ENCODE measurements around the gene YWHAQ.
"Not testable (repeated sequence)": the region's sequence is repeated elsewhere in the genome, so short reads cannot be mapped to it uniquely, and the experiment has no call there.

The YWHAQ gene

DNA sequence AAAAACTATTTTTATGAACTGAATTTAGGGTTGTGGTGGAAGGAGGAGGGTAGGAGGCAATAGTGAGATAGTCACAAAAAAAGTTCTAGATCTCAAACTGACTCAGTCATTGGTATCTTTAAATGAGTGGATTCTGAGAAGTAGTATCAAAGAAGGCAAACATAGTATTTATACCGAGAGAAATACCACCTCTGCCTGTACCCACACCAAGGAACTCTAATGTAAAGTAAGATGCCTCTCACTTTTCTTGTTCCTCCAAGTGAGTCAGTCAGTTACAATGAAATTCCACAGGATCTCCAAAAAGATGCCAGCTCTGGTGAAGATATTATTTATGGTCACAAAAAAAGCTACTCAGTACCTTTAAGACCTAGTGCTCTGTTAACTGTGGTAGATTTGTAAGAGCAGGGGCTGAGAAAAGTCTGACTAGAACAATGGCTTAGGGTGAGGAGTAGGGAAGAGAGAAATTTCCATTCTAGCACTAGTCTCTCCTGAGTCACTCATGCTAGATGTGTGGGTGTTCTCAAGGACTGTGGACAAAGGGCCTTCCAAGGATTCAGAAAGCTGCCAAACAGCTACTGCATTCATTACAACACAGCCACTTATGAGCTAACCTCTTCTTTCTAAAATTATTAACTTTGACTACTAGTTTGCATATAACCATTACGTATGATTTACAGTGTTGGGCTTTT lies 36.3 kb downstream of the YWHAQ start:
- DNase-seq (ENCODE audit: low read depth in 3 of 3), result no peak

GRCh38 chr2:9593925-9594324 lies 36.9 kb downstream of the YWHAQ start:
- no peak for DNase-seq (ENCODE audit: low read depth in 3 of 3)

DNA sequence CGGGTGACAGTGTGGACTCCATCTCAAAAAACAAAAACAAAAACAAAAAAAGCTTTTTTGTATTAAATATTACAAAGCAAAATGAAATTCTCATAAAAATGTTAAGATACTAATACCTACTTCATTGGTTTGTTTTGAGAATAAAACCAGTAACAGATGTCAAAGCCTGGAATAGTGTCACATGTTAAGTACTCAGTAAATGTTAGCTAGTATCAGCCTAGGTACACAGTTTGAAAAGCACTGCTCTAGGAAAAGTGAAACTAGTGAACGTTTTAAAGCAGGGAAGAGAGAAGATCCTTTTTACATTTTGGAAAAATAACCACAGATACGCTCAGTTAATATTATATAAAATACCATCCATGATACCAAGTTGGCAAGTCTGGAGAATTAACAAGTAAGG lies 38.1 kb downstream of the YWHAQ start:
- DNase-seq (ENCODE audit: low read depth in 3 of 3), result no peak

DNA sequence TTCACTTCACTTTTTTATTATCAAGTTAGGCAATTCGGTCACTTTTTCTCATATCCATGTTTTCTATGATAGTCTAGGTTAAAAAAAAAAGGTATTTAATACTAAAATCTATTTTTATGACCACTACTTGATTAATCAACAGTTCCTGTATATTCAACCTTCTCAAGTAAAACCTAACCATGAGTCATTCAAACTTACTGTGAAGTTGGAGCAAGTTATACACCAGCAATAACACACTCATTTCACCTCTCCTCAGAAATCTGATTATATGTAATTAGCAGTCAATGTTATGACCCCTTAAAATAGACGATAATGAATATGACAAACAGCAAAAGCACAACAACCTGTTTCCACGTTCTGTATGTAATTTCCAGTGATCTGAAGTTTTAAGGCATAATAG lies 40.2 kb downstream of the YWHAQ start:
- DNase-seq (ENCODE audit: low read depth in 3 of 3), result no peak

DNA sequence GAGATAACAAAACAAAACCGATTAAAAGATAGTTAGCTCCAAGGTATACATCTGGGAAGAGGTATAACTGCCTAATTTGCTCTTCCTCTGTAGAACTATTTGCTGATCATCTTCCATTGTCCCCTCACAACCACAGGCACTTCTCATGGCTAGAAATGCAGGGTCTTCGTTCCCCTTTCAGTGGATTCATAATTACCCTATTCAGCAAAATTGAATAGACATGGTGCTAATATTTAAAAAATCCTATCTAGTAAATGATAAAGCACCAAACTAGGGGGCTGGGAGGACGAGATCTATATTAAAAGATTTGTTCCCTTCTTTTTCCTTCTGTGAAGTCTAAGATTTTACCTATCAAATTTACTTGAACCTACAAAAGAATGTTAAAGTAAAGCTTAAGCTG lies 44.3 kb downstream of the YWHAQ start:
- DNase-seq (ENCODE audit: low read depth in 3 of 3), result no peak

DNA sequence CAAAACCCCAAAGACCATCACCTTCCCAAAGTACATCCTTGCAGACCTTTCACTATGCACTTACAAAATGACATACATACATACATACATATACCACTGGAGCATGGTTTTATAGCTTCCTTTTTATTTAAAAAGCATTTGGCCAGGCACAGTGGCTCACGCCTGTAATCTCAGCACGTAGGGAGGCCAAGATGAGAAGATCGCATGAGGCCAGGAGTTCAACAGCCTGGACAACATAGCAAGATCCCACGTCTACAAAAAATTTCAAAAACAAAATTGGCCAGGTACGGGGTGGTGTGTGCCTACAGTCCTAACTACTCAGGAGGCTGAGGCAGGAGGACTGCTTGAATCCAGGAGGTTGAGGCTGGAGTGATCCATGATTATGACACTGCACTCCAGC lies 45.3 kb downstream of the YWHAQ start:
- no peak for DNase-seq (ENCODE audit: low read depth in 3 of 3)

DNA sequence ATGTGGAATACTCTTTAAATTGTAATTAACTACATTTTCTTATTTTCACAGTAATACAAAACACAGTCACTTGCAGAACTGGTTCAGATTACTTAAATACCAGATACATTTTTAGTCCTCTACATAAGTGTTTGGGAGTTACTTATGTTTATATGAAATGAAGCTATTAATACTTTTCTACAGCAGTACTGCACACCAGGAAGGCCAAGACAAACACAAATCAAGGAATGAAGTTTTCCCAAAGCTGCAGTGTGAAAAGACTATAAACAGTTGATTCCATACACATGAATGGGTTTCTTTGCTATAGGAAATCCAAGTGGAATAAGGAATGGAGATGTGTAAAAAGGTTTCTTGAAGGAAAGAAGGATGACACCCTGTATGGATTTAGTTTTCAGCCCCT lies 45.9 kb downstream of the YWHAQ start:
- not testable (repeated sequence) for DNase-seq (ENCODE audit: low read depth in 3 of 3)

DNA sequence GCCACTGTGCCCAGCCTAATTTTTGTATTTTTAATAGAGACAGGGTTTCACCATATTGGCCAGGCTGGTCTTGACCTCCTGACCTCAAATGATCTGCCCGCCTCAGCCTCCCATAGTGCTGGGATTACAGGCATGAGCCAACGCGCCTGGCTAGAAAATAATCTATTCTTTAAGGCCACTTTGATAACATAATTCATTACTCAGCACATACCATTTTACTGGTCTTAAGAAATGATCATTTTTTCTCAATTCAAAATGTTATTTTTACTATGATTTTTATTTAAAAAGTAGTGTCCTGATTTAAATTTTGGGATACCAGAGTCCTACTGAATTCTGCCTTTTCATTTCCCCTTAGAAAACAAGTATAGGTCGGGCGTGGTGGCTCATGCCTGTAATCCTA lies 48.2 kb downstream of the YWHAQ start:
- no peak for DNase-seq (ENCODE audit: low read depth in 3 of 3)

DNA sequence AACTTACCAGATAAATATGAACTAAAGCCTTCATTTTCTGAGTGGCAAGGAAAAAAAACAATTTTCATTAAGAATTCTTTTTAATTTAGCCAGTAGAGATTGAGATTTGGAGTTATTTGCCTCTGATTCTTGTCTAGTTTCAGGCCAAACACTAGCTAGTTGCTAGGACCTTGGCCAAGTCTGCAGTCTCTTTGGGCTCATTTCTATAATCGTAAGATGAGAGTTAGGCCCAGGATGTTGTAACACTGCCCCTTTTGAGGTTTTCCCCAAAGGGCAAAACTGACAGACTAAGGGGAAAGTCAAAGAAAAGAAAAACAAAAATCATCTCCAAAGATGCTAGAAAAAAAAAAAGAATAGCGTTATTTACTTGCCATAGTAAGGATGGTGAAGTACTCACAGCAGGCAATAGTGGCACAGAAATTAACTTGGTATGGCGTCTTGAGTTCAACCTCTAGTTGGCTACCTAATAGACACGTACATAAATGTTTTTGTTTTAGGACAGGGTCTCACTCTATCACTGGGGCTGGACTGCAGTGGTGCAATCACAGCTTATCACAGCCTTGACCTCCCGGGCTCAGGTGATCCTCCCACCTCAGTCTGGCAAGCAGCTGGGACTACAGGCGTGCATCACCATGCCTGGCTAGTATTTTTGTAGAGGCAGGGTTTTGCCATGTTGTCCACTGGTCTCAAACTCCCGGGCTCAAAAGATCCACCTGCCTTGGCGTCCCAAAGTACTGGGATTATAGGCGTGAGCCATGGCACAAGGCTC lies 52.1 kb downstream of the YWHAQ start:
- no peak for DNase-seq (ENCODE audit: low read depth in 3 of 3)

DNA sequence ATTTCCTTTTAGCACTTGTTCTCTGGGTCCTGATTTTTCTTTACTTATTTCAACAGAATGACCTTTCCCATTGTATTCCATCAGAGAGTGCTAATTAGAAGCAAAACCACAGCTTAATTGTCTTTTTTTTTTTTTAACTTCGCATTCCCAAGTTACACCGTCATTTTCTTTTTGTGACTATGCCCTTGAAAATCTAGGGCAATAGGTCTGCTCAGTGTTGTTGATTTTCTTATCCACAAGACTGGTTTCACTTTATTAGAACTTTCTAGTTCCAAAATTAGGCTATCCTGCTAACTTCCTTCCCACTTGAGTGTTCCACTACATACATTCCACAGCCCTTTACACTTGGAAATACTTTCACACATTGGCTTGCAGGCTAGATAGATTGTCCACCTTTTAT lies 56.5 kb downstream of the YWHAQ start:
- DNase-seq (ENCODE audit: low read depth in 3 of 3), result no peak

GRCh38 chr2:9573840-9574239 lies 57.0 kb downstream of the YWHAQ start:
- no peak for DNase-seq (ENCODE audit: low read depth in 3 of 3)

DNA sequence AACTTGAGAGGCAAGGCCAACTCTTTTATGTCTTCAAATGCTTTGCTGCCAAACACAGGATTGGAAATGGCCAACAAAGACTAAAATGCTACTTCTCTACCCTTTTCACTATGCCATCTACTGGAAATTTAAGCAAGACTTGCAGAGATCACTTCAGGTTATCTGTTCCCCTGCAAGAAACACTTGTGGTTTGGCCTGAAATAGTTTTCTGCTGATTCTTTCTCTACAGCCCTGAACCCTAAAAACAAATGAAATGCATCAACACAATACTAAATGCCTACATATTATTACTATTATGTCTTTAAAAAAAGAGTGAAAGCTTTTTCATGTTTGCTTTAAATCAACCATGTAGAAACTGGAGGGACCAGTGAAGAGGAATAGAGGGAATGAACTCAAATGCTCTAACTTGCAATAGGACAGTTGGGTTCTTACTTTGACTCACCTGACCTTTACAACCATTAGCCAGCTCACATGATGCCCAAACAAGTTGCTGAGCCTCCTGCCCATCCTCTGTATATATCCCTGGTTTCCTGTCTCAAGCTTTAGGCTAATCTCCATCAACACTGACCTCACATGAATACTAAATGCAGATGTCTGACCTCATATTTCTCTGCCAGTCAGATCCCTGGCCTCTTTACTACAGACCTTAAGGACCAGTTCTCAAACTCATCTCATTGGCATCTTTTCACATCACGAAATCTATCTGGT lies 57.6 kb downstream of the YWHAQ start:
- no peak for DNase-seq (ENCODE audit: low read depth in 3 of 3)

GRCh38 chr2:9570182-9571060 lies 60.4 kb downstream of the YWHAQ start:
- no peak for DNase-seq (ENCODE audit: low read depth in 3 of 3)

DNA sequence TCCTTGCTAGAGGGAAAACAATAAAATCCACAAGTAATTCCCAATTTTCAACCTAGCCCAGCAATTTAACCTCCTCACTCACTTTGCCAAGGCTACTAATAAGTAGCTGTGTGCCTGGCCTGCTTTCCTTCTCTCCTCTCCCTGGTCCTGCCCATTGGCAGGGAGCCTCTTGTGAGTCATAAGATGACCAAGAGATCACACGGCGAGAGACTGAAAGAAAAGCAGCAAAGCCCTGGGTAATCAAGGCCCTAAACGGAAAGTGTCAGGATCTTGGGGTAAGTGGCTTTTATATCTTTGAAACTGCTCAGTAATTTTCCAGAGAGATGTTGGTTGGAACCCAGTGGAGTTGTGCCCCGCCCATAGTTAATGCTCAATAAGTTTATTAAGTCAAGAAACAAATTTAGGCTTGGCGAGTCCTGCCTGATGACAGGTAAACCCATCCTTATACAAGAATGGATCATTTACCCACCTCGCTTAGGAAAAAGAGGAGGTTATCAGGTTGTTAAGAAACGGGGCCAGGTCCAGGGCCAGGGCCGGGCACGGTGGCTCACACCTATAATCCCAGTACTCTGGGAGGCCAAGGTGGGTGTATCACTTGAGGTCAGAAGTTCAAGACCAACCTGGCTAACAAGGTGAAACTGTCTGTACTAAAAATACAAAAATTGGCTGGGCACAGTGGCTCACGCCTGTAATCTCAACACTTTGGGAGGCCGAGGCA lies 65.2 kb downstream of the YWHAQ start:
- DNase-seq (ENCODE audit: low read depth in 3 of 3), result no peak

DNA sequence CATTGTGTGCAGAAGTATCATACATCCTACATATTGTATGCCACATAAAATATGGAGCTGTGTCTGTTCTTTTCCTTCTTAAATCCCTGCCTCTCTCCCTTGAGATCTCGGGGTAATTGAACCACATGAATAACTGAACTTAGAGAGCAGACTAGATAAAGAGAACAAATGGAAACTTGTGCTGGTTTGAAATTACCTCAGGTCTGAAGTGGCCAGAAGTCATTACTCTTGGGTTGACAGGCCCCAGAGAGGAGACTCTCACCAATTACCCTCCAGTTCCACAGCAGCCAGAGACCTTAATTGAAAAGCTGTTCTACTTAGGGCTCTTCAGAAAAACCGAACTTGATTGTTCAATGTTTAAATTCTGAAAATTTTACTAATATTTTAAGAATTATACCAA lies 70.2 kb downstream of the YWHAQ start:
- DNase-seq (ENCODE audit: low read depth in 3 of 3), result no peak

- no peak for DNase-seq (ENCODE audit: low read depth in 3 of 3)
Measured at GRCh38 chr2:9558948-9559381, 71.8 kb downstream of the YWHAQ start.

DNA sequence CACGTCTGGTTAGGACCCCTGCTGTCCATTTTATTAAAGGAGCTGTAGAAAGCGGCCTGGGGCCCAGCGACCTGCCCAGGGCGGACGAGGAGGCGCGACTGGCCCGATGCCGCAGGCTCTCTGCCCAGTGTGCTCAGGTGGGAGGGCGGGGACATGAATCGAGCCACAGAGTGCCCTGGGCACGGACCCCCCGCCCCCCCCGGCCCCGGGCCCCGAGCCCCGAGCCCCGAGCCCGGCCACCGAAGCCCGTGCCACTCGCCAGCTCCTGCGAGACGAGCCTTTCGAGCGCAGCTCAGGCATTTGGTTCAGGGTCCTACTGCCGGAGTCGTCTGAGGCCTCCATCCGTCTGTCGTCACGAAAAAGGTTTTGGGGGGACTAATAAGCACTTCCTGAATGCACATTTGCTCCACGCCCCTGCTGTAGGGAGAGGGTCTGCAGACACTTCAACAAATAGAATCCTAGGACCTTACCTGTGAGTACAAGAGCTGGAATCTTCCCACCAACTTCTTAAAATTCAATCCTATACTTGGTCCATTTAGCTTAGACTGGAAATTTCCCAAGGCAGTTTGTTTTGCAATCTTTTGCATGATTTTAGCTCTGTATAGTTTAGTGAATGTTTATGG lies 74.6 kb downstream of the YWHAQ start:
- DNase-seq (ENCODE audit: low read depth in 3 of 3), result no peak

DNA sequence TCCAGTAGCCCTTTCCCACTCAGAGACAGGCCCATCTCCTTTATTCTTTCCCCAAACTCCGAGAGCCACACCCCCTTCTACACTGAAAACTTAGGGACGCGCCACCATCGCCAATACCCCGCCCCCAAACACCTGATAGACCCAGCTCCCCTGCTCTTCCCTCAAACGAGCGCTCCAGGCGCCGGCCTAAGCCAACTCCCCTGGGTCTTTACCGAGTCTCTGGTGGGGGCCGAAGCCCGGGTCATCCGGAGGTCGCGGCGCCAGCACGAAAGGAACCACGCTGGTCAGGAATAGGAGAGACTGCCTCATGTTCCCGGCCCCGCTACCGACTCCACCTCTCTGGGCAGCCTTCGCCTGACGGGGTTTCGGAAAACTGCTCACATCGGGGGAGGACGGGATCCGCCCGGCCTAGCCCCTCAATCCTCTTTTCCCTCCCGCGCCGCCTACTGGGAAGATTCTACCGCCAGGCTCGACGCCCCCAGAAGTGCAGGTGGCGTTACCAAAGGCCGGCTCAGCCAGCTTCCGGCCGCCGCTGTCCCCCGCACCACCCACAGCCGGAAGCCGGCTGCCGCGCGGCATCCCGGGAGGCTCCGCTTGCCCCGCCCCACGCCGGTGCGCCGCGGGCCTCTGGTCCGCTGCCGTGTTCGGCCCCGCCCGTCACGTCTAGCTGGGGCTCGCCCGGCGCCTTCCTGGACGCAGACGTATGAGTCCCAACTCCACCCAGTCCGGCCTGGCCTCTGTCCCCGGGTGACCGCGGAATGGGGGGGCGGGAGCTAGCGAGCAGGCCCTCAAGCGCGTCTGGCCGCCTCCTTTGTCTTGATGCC lies 75.3 kb downstream of the YWHAQ start, which contains the start of gene ADAM17:
TSS of gene ADAM17 (minus strand) at position 534 of the 824 bp plus-strand sequence. CDS start at position 309, 225 bp downstream.
- peak; percentile 66 to 77 (median 67) for DNase-seq (ENCODE audit: low read depth in 3 of 3)

DNA sequence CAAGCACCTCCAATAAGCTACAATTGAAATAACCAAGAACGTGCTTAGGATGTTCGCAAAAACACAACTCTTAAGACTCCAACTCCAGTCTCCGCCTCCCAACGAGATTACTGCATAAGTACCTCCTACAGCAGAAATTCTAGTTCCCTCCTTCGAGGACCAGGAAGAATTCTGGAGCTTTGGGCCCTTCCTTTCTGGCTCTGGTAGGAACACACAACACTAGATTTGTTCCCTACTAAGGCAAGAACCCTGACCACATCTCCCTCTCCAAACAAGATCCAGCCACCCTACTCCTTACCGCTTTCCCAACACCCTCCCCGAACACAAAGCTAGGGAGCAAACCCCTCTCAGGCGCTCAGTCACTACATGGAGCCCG lies 75.9 kb downstream of the YWHAQ start:
- no peak for DNase-seq (ENCODE audit: low read depth in 3 of 3)
